NCI-H1930 (cell line): ENCODE measurements around the gene TRIM17.

ENCODE experiments used
- DNase-seq, 2 experiments: peaks; one replicate each; lab custom pipeline; 2025; lab: John Stamatoyannopoulos, UW

TRIM17 gene

DNA sequence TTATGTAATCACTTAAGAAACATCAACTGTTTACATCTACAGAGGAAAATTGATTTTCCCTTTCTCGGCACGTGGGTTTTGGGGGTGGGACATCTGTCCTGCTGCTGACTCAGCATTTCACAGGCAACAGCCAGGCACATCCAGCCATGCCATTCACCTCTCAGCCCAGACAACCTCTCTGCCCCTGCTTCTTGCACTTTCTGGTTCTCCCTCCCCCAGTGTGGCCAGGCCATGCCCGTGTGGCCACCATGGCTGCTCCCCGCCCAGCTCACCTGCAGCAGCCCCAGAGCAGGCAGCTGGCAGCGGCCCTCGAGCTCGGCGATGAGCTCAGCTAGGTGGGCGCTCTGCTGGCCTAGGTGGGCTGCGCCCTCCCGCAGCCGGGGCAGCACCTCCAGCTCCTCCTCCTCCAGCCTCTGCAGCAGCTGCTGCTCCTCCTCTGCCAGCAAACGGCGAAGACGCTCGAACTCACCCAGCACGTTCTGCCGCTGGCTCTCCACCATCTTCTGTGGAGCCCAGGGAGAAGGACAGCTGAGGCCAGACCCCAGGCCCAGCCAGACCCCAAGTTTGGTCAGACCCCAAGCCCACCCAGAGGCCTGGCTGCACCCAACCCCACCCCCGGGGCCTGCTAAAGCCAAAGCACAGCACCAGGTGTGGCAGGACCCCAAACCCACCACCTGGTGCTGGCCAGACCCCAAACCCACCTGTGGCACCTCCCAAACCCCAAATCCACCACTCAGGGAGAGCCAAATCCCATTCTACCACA lies 15.8 kb downstream of the TRIM17 start:
- no peak for DNase-seq

DNA sequence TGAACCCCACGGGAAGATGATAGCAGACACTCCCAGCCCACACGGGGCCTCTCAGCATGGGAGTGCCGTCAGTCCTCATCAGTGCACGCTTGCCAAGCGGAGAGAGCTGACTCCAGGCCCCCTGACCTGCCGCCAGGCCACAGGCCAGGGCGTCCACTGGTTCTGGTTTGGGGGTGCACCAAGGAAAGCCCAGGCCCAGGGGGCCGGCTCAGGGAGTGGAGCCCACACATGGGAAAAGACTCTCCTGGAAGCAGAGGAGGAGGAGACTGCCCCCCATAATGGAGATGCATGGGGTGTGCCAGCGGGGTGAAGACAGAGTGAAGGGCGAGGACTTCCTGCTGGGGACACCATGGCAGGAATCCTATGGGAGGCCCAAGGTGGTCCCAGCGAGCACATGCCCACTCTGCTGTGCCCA lies 16.4 kb downstream of the TRIM17 start:
- no peak for DNase-seq

- DNase-seq = no peak
Measured at GRCh38 chr1:228399531-228400236, 17.0 kb downstream of the TRIM17 start.

GRCh38 chr1:228398741-228399461 lies 17.8 kb downstream of the TRIM17 start:
- no peak for DNase-seq

GRCh38 chr1:228397966-228398365 lies 18.7 kb downstream of the TRIM17 start:
- DNase-seq = no peak

- no peak for DNase-seq
Measured at GRCh38 chr1:228396770-228397662, 19.6 kb downstream of the TRIM17 start.

GRCh38 chr1:228394571-228395394 lies 21.9 kb downstream of the TRIM17 start:
- DNase-seq = no peak

GRCh38 chr1:228393811-228394570 lies 22.7 kb downstream of the TRIM17 start:
- no peak for DNase-seq

GRCh38 chr1:228393268-228393701 lies 23.4 kb downstream of the TRIM17 start:
- DNase-seq = no peak

DNA sequence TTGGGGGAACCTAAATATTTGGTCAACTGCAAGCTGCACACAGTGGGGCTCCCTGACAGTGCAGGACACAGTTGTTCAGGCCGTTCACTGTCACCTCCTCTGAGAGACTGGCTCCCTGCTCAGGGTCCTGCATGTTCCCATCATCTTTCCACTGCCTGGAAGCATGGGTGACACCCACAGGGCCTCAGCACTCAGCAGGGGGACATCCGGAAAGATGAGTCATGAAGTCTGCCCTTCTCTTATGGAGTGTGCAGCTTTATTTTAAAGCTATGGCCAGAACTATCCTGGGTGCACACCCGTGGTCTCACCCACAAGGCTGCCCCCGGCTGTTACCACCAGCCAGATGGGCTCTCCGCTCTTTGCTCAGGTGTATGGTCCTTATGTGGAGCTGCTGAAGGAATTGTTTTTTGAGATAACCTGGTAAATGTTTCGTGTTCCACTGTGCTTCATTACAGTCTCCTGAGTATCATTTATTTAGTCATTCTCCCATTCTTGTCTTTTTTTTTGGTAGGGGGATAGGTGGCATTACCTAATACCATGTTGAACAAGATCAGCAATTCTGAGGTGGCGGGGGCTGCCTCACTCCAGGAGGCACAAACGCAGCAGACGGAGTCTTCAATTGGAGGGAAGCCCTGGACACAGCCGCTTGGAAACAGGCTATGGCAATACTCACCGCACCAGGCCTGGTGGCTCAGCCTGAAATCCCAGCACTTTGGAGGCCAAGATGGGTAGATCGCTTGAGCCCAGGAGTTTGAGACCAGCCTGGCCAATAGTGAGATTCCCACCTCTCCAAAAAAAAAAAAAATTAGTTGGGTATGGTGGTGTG lies 24.3 kb downstream of the TRIM17 start:
- DNase-seq = no peak

GRCh38 chr1:228391411-228392020 lies 25.1 kb downstream of the TRIM17 start:
- no peak for DNase-seq

GRCh38 chr1:228390649-228391048 lies 26.0 kb downstream of the TRIM17 start:
- DNase-seq = no peak

DNA sequence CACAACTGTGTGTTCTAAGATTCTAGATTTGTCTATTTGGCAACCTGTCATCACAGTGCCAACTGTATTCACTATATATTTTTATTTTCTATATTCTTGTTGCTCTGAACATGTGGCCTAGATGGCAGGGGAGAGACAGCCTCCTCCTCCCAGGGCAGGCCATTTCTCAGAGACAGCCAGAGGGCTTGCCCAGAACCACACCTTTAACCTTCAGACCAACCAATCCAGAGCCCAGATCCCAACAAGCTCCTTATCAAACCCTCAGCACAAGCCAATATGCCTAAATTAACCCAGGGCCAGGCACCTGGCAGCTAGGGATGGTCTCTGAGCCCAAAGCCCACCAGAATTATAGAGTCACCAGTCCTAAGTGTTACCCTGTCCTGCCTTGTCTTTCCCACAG lies 29.3 kb downstream of the TRIM17 start:
- no peak for DNase-seq

- no peak for DNase-seq
Measured at GRCh38 chr1:228385232-228385631, 31.4 kb downstream of the TRIM17 start.

DNA sequence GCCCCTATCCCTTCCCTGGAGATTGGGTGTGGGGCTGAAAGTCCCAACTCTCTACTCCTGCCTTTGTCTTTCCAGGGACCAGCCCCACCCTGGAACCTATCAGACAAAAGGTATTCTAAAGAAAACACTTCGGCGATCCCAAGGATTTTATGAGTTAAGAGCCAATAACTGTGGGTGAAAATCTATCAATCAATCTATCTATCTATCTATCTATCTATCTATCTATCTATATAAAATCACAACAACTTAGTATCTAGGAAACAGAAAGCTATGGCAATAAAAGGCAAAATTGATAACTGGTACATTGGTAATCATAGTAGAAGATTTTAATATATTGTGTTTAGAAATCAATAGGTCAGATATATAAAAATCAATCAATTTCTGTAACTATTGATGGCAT lies 32.9 kb downstream of the TRIM17 start:
- DNase-seq = no peak

DNA sequence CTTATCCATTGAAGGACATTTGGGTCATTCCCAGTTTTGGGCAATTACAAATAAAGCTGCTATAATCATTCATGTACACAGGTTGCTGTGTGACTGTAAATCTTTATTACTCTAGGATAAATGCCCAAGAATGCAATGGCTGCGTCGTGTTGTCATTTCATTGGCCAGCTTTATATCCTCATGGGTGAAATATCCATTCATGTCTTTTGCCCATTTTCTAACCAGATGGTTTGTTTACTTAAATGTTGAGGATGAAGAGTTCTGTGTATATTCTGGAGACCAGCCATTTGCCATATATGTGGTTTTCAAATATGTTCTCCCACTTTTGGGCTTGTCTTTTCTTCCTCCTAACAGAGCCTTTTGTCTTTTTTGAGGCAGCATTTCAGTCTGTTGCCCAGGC lies 35.3 kb downstream of the TRIM17 start:
- DNase-seq = no peak

DNA sequence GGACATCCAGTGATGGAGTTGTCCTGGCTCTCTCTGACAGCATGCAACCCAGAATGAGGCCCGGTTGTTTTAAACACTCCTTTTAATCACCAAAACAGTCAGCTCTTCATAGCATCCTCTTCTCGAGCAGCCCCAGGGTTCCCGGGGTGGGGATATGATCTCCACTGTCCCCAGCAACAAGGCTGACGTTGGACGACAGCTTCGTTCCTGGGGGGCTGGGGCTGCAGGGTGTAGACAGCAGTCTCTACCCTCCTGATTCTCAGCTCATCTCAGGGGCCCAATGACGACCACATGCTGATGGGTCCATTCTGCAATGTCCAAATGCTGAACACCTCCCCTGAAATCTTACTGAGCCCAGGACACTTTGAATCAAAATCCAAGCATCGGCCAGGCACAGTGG lies 37.0 kb downstream of the TRIM17 start:
- DNase-seq = no peak

DNA sequence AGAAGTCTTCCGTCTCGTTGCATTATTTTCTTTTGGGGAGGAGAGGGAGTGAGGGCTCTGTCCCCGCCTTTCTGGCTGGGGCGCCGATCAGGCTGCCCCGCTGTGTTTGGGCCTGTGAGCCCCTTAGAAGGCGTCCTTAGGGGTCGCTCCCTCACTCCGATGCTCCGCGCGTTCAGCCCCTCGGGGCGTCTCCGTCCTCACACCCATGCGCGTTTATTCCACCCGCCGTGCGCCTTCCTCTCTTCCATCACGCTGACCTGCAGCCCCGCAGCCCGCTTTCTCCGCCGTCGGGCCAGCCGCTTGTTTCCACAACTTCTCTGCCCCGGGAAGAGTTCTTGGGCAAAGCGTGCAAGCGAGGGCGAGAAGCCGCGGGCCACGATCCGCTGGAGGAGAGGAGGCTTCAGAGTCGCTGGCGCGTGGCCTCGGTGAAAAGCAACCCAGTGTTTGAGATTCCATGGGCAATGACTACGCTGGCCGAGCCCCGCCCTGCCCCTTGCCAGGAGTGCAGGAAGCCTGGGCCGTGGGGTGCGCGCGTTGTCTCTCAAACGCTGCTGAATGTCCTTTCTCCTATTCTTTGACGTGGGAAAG lies 37.7 kb downstream of the TRIM17 start:
- no peak for DNase-seq
